Gastroesophageal sphincter (tissue), 4 donors: ENCODE measurements around the gene ST3GAL6. TPM values are rescaled to one million over a fixed set of nuclear protein-coding genes. Genes with fewer than 3 reads are reported as not detected.

ENCODE experiments used
- ATAC-seq: fragments of 150-250 bp; one replicate; pipeline ENCODE4 v1.9.1; 2016; ENCODE audit warnings: mild to moderate bottlenecking, moderate library complexity
- H3K27ac ChIP-seq, 4 donors: fragments of 200-600 bp; sonication (generic) in 3 of 4; 1 replicate in 3 of 4; 2 replicates in 1 of 4; pipeline ENCODE4 v1.5.1; 2016 to 2019
- H3K27me3 ChIP-seq: fragments of 200-600 bp; sonication (generic); one replicate; pipeline ENCODE4 v1.5.1; 2019
- H3K36me3 ChIP-seq, 2 donors: fragments of 200-600 bp; sonication (generic); one replicate each; pipeline ENCODE4 v1.5.1; 2019; ENCODE audit warnings: control low read depth in 1 of 2
- H3K4me1 ChIP-seq, 3 donors: fragments of 200-600 bp; sonication (generic); 1 replicate in 2 of 3; 2 replicates in 1 of 3; pipeline ENCODE4 v1.5.1; 2016 to 2019; ENCODE audit warnings: control low read depth in 2 of 3
- H3K4me3 ChIP-seq, 2 donors: fragments of 200-600 bp; sonication (generic); one replicate each; pipeline ENCODE4 v1.5.1; 2019; ENCODE audit warnings: mild to moderate bottlenecking in 1 of 2, moderate library complexity in 1 of 2
- H3K9me3 ChIP-seq, 3 donors: fragments of 200-600 bp; sonication (generic); one replicate each; pipeline ENCODE4 v1.5.1; 2017 to 2019; ENCODE audit warnings: control low read depth in 2 of 3
- EP300 ChIP-seq: sonication (generic); formaldehyde crosslinking; IDR thresholded peaks from one replicate; pipeline ENCODE4 v1.6.1; 2017; ENCODE audit warnings: antibody characterized with exemption, mild to moderate bottlenecking
- POLR2A ChIP-seq, 2 donors: fragments of 450-650 bp; IDR thresholded peaks; one replicate each; pipeline ENCODE4 v1.6.1; 2017; ENCODE audit warnings: antibody characterized with exemption in 2 of 2, mild to moderate bottlenecking in 2 of 2, moderate library complexity in 1 of 2
- POLR2AphosphoS5 ChIP-seq: sonication (generic); formaldehyde crosslinking; IDR thresholded peaks from one replicate; pipeline ENCODE4 v1.6.1; 2017; ENCODE audit warnings: antibody characterized with exemption
- WGBS, 2 donors: methylation state at CpG; one replicate each; pipeline ENCODE4 v1.1.5; 2018; ENCODE audit warnings: low coverage in 1 of 2; 5-methylcytosine and 5-hydroxymethylcytosine counted together
- total RNA-seq, 4 donors: library from RNA; depleted of rRNA; stranded (reverse); fragments of >200 nt; gene quantifications; one replicate each; pipeline ENCODE4 v1.1.0, GENCODE V29; 2016
- TF ChIP-seq, protein P1 (sequence below), 4 experiments: fragments of 200-600 bp in 2 of 4; fragments of 450-650 bp in 2 of 4; sonication (generic) in 1 of 4; IDR thresholded peaks; one replicate each; pipeline ENCODE4 v1.5.1; 2017 to 2019; ENCODE audit warnings: antibody characterized with exemption in 4 of 4, mild to moderate bottlenecking in 2 of 4, moderate library complexity in 2 of 4

The ST3GAL6 gene
- total RNA-seq, 4 donors from 2014 or later = 4.4 to 21.2 (median 7.4) TPM

DNA sequence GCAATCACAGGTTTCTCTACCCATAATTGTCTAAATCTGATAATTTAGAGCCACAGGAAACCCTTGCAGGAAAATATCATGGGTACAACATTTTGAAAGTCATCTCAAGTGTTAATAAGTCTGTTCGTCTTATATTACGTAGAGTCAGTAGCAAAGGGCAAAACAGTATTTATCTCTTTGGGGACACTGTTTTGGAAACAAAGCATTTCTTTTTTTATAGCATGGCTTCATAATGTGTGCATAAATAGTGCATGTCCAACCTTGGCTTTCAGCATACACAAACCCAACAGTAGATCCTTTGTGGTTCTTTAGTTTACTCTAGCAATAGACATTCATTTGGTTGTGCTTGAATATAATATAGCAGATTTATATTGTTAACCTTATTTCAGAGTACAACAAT, 24.0 kb downstream of the ST3GAL6 start:
- H3K4me1 ChIP-seq = peaks cover 0 to 20% (median 0%) of the 10 kb centered on the region in 3 donors
- WGBS, 2 donors = 54 to 87% methylated on average over 2 of the region's 2 CpGs
- H3K36me3 ChIP-seq = no peaks in the 10 kb centered on the region
- no peaks in the 10 kb centered on the region for H3K9me3 ChIP-seq
- ATAC-seq = no peak
- H3K27me3 ChIP-seq = no peaks in the 10 kb centered on the region
- no peak overlapping the region for H3K27ac ChIP-seq
- H3K4me3 ChIP-seq = no peak overlapping the region
- TF ChIP-seq POLR2A (IDR thresholded peaks at IDR 0.05) (no peak), EP300 (no peak), POLR2AphosphoS5 (no peak)
- TF ChIP-seq, protein P1, sequence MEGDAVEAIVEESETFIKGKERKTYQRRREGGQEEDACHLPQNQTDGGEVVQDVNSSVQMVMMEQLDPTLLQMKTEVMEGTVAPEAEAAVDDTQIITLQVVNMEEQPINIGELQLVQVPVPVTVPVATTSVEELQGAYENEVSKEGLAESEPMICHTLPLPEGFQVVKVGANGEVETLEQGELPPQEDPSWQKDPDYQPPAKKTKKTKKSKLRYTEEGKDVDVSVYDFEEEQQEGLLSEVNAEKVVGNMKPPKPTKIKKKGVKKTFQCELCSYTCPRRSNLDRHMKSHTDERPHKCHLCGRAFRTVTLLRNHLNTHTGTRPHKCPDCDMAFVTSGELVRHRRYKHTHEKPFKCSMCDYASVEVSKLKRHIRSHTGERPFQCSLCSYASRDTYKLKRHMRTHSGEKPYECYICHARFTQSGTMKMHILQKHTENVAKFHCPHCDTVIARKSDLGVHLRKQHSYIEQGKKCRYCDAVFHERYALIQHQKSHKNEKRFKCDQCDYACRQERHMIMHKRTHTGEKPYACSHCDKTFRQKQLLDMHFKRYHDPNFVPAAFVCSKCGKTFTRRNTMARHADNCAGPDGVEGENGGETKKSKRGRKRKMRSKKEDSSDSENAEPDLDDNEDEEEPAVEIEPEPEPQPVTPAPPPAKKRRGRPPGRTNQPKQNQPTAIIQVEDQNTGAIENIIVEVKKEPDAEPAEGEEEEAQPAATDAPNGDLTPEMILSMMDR (IDR thresholded peaks at IDR 0.05) = no peak

- no peak for ATAC-seq
- Histone ChIP-seq H3K36me3 (no peaks in the 10 kb centered on the region), H3K4me1 (peaks cover 0 to 20% (median 0%) of the 10 kb centered on the region in 3 donors), H3K27me3 (no peaks in the 10 kb centered on the region), H3K27ac (no peak overlapping the region), H3K4me3 (no peak overlapping the region), H3K9me3 (no peaks in the 10 kb centered on the region)
- 32% methylated on average over 2 of the region's 2 CpGs; no CpG with 5 or more reads in 1 of the 2 donors for WGBS, 2 donors
- TF ChIP-seq, protein P1 (IDR thresholded peaks at IDR 0.05) = no peak
- TF ChIP-seq EP300 (no peak), POLR2A (IDR thresholded peaks at IDR 0.05) (no peak), POLR2AphosphoS5 (no peak)
These were observed 25.5 kb downstream of the ST3GAL6 start for GRCh38 chr3:98788651-98789050.

GRCh38 chr3:98791341-98792325, 28.5 kb downstream of the ST3GAL6 start:
- 76 to 77% methylated on average over 7 of the region's 7 CpGs for WGBS, 2 donors
- H3K27ac ChIP-seq = no peak overlapping the region

GRCh38 chr3:98793971-98794370, 30.8 kb downstream of the ST3GAL6 start:
- no peak for ATAC-seq

More at GRCh38 chr3:98791341-98792325, 28.5 kb downstream of the ST3GAL6 start:
- TF ChIP-seq POLR2AphosphoS5 = no peak
- TF ChIP-seq, protein P1 (IDR thresholded peaks at IDR 0.05) = no peak
- peaks cover 0 to 15% of the 10 kb centered on the region in 2 donors for H3K36me3 ChIP-seq
- no peaks in the 10 kb centered on the region for H3K27me3 ChIP-seq
- no peak for ATAC-seq
- H3K4me1 ChIP-seq = no peaks in the 10 kb centered on the region
- no peak overlapping the region for H3K4me3 ChIP-seq
- H3K9me3 ChIP-seq = no peaks in the 10 kb centered on the region

More at GRCh38 chr3:98793971-98794370, 30.8 kb downstream of the ST3GAL6 start:
- no peak overlapping the region for H3K4me3 ChIP-seq
- TF ChIP-seq EP300 (no peak), POLR2AphosphoS5 (no peak), POLR2A (IDR thresholded peaks at IDR 0.05) (no peak)
- TF ChIP-seq, protein P1 (IDR thresholded peaks at IDR 0.05) = no peak
- peaks cover 0 to 19% of the 10 kb centered on the region in 2 donors for H3K36me3 ChIP-seq
- no peak overlapping the region for H3K27ac ChIP-seq
- no peaks in the 10 kb centered on the region for H3K9me3 ChIP-seq
- no peaks in the 10 kb centered on the region for H3K4me1 ChIP-seq
- H3K27me3 ChIP-seq = no peaks in the 10 kb centered on the region
- WGBS, 2 donors = 61 to 86% methylated on average over 3 of the region's 3 CpGs
